T-cell (primary cell): ENCODE measurements around the gene PGBD2. TPM values are rescaled to one million over a fixed set of nuclear protein-coding genes. Genes with fewer than 3 reads are reported as not detected.
"Not testable (repeated sequence)": the region's sequence is repeated elsewhere in the genome, so short reads cannot be mapped to it uniquely, and the experiment has no call there.

Experiments
- ATAC-seq, 4 experiments: fragments of 200-7000 bp in 3 of 4; fragments of 150-1000 bp in 1 of 4; cut with Tn5 transposase; replicated peaks in 1 of 4; 1 replicate in 3 of 4; 2 replicates in 1 of 4; pipeline ENCODE4 v1.10.0; 2021; ENCODE audit warnings: moderate library complexity in 3 of 4, mild to moderate bottlenecking in 2 of 4, moderate number of reproducible peaks in 1 of 4
- CTCF ChIA-PET, 2 donors: fragments of 300-600 bp; sonication (Branson Sonifier 250); formaldehyde crosslinking; loops; one replicate each; lab custom pipeline; 2022; ENCODE audit warnings: antibody characterized with exemption in 2 of 2; lab: Charles Lee
- POLR2A ChIA-PET, 2 donors: fragments of 300-600 bp; sonication (Branson Sonifier 250); formaldehyde crosslinking; loops; one replicate each; lab custom pipeline; 2022; ENCODE audit warnings: antibody characterized with exemption in 2 of 2; lab: Charles Lee
- DNase-seq, 35 experiments: peaks; one replicate each; pipeline versions ENCODE4 v3.0.0 to v3.0.0-alpha.2; 2013 to 2023
- H3K27ac ChIP-seq: one replicate; pipeline ENCODE4 v1.5.1; 2013; ENCODE audit warnings: low read length
- H3K27me3 ChIP-seq, 2 experiments: replicated peaks in 1 of 2; 1 replicate in 1 of 2; 2 replicates in 1 of 2; pipeline versions ENCODE4 v1.6.1 to v1.7.0; 2013; ENCODE audit warnings: low read length in 1 of 2, mixed read lengths in 1 of 2; ENCODE audit not compliant: control insufficient read depth in 2 of 2, insufficient read depth in 2 of 2; ENCODE audit errors: extremely low read depth in 1 of 2
- H3K36me3 ChIP-seq, 2 donors: 1 replicate in 1 of 2; 2 replicates in 1 of 2; pipeline versions ENCODE4 v1.6.1 to v1.7.0; 2013; ENCODE audit warnings: low read length in 1 of 2; ENCODE audit not compliant: control insufficient read depth in 2 of 2, insufficient read depth in 1 of 2; ENCODE audit errors: extremely low read depth in 1 of 2
- H3K4me1 ChIP-seq, 2 experiments: 1 replicate in 1 of 2; 2 replicates in 1 of 2; pipeline versions ENCODE4 v1.6.1 to v1.7.0; 2013; ENCODE audit warnings: low read length in 2 of 2, mixed read lengths in 1 of 2; ENCODE audit not compliant: insufficient read depth in 2 of 2, control insufficient read depth in 1 of 2; ENCODE audit errors: extremely low read depth in 1 of 2
- H3K4me3 ChIP-seq, 2 donors: 1 replicate in 1 of 2; 2 replicates in 1 of 2; pipeline versions ENCODE4 v1.5.1 to v1.7.0; 2013; ENCODE audit warnings: mild to moderate bottlenecking in 2 of 2, low read length in 1 of 2, moderate library complexity in 1 of 2; ENCODE audit not compliant: control insufficient read depth in 1 of 2; ENCODE audit errors: extremely low read depth in 1 of 2
- H3K9me3 ChIP-seq: 2 replicates; pipeline ENCODE4 v1.7.0; 2013
- H3K27ac Mint-ChIP-seq, 2 donors: one replicate each; pipeline ENCODE4 v1.8.0; 2020 to 2021; ENCODE audit warnings: mild to moderate bottlenecking in 2 of 2, mixed read lengths in 2 of 2
- H3K27me3 Mint-ChIP-seq, 2 donors: one replicate each; pipeline ENCODE4 v1.8.0; 2021 to 2022; ENCODE audit warnings: mixed read lengths in 2 of 2
- H3K36me3 Mint-ChIP-seq: one replicate; pipeline ENCODE4 v1.8.0; 2021; ENCODE audit warnings: mixed read lengths
- H3K4me1 Mint-ChIP-seq, 3 donors: one replicate each; pipeline ENCODE4 v1.8.0; 2020 to 2022; ENCODE audit warnings: mixed read lengths in 3 of 3, mild to moderate bottlenecking in 1 of 3
- H3K4me3 Mint-ChIP-seq, 3 donors: one replicate each; pipeline ENCODE4 v1.8.0; 2020 to 2022; ENCODE audit warnings: mild to moderate bottlenecking in 3 of 3, mixed read lengths in 3 of 3, moderate library complexity in 3 of 3
- H3K9me3 Mint-ChIP-seq, 3 donors: one replicate each; pipeline ENCODE4 v1.8.0; 2020 to 2022; ENCODE audit warnings: mixed read lengths in 3 of 3
- WGBS: methylation state at CpG from one replicate; pipeline ENCODE4 v1.1.5; 2013; ENCODE audit warnings: missing lambda C conversion rate; ENCODE audit not compliant: insufficient coverage; 5-methylcytosine and 5-hydroxymethylcytosine counted together
- total RNA-seq, 35 experiments: library from RNA in 6 of 35; stranded (reverse) in 6 of 35; fragments of 120-200 nt in 1 of 35; gene quantifications; one replicate each; pipeline versions ENCODE4 v1.2.1 to v1.2.4 and lab custom pipeline; 2013 to 2026

PGBD2 gene
- total RNA-seq, 5 donors from 2014 or later (not counting 1 experiment from before 2014, with no cell fraction given) = 5.0 to 15.8 (median 11.4) TPM

DNA sequence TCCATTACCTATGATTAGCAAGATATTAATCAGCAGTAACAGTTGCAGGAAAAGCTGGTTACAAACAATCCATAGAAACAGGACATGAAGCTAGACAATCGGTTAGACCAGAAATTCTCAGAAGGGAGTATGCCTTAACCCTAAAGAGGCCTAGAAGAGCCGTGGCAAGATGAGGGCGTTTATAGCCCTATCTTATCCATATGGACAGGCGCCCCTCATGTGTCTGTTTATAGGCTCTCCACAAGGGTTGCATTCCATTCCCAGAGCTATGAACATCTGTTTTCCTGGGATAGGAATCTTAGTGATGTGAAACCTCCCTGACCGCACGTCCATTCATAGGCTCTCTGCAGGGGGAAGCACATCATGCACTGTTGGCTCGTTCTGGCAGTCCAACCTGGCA is 23.6 kb upstream of the PGBD2 start:
- H3K27me3 ChIP-seq, POLR2A ChIA-PET, H3K4me1 Mint-ChIP-seq, H3K36me3 Mint-ChIP-seq, H3K9me3 ChIP-seq, H3K4me3 Mint-ChIP-seq, DNase-seq, H3K4me3 ChIP-seq, H3K4me1 ChIP-seq, H3K9me3 Mint-ChIP-seq, ATAC-seq, CTCF ChIA-PET, H3K36me3 ChIP-seq, H3K27ac Mint-ChIP-seq, H3K27me3 Mint-ChIP-seq, H3K27ac ChIP-seq: not testable (repeated sequence)
- WGBS = no CpG with 5 or more reads among the region's 7 CpGs

DNA sequence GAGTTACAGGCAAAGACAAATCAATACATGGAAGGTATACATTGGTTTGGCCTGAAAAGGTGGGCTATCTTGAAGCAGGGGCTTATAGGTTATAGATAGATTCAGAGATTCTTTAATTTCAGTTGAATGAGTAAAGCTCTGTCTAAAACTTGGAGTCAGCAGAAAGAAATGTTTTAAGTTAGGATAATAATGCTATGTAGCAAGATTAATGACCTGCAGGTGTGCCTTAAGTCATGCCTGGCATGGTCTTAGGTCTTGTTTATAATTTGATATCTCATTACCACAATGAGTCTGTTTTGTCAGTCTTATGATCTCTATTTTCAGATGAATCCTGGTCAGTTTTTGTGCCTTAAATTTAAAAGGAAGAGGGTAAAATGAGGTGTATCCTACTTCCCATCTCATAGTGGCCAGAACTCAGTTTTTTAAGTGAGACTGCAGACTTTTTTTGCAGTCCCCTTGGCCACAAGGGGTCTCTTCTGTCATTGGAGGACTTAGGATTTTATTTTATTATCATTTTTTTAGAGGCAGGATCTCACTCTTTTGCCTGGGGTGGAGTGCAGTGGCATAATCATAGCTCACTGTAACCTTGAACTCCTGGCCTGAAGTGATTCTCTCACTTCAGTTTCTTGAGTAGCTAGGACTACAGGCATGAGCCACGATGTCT is 21.3 kb upstream of the PGBD2 start:
- H3K36me3 ChIP-seq = no peaks in the 10 kb centered on the region
- CTCF ChIA-PET = no interaction called here
- DNase-seq (no peak), ATAC-seq (no peak)
- Mint-ChIP-seq H3K4me1 (no peaks in the 10 kb centered on the region), H3K4me3 (no peak overlapping the region), H3K9me3 (no peaks in the 10 kb centered on the region), H3K27me3 (no peaks in the 10 kb centered on the region), H3K36me3 (no peaks in the 10 kb centered on the region), H3K27ac (no peak overlapping the region)
- H3K4me1 ChIP-seq = no peaks in the 10 kb centered on the region
- H3K4me3 ChIP-seq = no peak overlapping the region
- H3K27me3 ChIP-seq = no peaks in the 10 kb centered on the region
- no CpG with 5 or more reads among the region's 1 CpG for WGBS
- H3K27ac ChIP-seq = no peak overlapping the region
- POLR2A ChIA-PET = interaction anchor here in 1 of 2 donors (0.6 kb wide), 1 partner anchor 22 kb away, joined by 3 read pairs; no protein-coding TSS in a partner anchor
- no peaks in the 10 kb centered on the region for H3K9me3 ChIP-seq

DNA sequence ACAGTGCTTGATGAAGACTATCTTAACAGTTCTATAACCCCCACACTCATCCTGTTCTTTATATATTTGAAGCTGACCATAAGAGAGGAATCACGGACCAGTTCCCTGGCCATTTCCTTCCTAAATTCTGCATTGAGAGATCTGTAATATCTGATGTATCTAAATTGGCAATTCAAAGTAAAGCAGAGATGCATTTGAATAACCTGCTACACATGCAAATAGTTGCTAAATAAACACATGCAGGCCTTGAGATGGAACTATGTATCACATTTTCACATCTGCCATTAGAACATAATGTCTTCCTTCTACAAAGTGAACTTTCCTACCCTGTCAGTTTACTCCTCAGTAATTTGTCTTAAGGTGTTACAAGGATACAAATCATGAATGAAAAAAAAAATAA is 20.4 kb upstream of the PGBD2 start:
- ChIA-PET POLR2A (no interaction called here), CTCF (no interaction called here)
- WGBS = no CpG with 5 or more reads among the region's 1 CpG
- no peaks in the 10 kb centered on the region for H3K9me3 Mint-ChIP-seq
- no peak overlapping the region for H3K4me3 Mint-ChIP-seq
- peaks cover 4 to 5% of the 10 kb centered on the region in 2 donors for H3K27me3 Mint-ChIP-seq
- H3K9me3 ChIP-seq = no peaks in the 10 kb centered on the region
- no peaks in the 10 kb centered on the region for H3K36me3 ChIP-seq
- H3K27ac Mint-ChIP-seq = no peak overlapping the region
- no peak for ATAC-seq
- no peak overlapping the region for H3K27ac ChIP-seq
- H3K36me3 Mint-ChIP-seq = no peaks in the 10 kb centered on the region
- no peaks in the 10 kb centered on the region for H3K4me1 Mint-ChIP-seq
- peaks cover 0 to 5% of the 10 kb centered on the region in 2 experiments for H3K27me3 ChIP-seq
- DNase-seq = no peak
- H3K4me3 ChIP-seq = no peak overlapping the region
- H3K4me1 ChIP-seq = no peaks in the 10 kb centered on the region

DNA sequence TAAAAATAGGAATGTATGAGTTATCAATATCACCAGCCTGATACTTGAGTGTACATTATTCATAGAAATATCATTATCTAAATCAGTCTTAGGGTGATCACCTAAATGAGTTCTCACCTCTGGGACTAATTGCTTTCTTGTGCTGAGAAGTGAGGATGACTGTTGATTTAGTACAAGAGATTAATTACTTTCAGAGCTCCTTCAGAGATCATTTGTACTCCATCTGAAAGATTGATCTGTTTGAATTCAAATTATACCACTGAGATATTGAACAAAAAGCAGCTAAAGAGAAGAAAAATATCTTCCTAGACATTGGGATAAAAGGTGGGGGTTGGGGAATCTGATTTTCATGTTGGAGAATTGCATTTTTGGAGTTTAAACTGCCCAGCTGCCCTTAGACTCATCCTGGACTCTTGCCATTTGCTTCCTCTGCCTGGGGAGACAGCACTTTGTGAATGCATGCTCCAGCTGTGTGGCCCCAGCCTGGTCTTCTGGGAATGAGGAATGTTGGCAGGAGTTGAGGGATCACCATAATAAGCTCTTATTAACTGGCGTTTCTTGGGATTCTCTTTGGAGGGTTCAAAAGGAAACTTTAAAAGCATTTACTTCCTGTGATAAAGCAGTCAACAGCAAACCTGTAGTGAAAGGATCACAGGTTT is 19.7 kb upstream of the PGBD2 start:
- no peaks in the 10 kb centered on the region for H3K9me3 ChIP-seq
- Mint-ChIP-seq H3K27me3 (peaks cover 10 to 11% of the 10 kb centered on the region in 2 donors), H3K27ac (no peak overlapping the region), H3K9me3 (no peaks in the 10 kb centered on the region), H3K36me3 (no peaks in the 10 kb centered on the region), H3K4me1 (no peaks in the 10 kb centered on the region), H3K4me3 (no peak overlapping the region)
- no peak for DNase-seq
- WGBS = no CpG with 5 or more reads among the region's 1 CpG
- CTCF ChIA-PET = no interaction called here
- H3K27ac ChIP-seq = no peak overlapping the region
- POLR2A ChIA-PET = interaction anchor here in 1 of 2 donors (0.6 kb wide), 1 partner anchor 67 kb away, joined by 4 read pairs; no protein-coding TSS in a partner anchor
- H3K27me3 ChIP-seq = peaks cover 0 to 10% of the 10 kb centered on the region in 2 experiments
- no peak overlapping the region for H3K4me3 ChIP-seq
- no peak for ATAC-seq
- no peaks in the 10 kb centered on the region for H3K36me3 ChIP-seq
- no peaks in the 10 kb centered on the region for H3K4me1 ChIP-seq

DNA sequence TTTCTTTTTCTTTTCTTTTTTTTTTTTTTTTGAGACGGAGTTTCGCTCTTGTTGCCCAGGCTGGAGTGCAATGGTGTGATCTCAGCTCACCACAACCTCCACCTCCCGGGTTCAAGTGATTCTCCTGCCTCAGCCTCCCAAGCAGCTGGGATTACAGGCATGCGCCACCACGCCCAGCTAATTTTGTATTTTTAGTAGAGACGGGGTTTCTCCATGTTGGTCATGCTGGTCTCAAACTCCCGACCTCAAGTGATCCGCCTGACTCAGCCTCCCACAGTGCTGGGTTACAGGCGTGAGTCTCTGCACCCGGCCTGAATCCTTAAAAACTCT is 16.2 kb upstream of the PGBD2 start:
- peaks cover 0 to 13% of the 10 kb centered on the region in 2 experiments for H3K27me3 ChIP-seq
- POLR2A ChIA-PET, H3K4me3 ChIP-seq, H3K27ac ChIP-seq, H3K4me1 ChIP-seq, H3K36me3 ChIP-seq, H3K9me3 ChIP-seq, ATAC-seq, DNase-seq, H3K9me3 Mint-ChIP-seq, H3K4me1 Mint-ChIP-seq, H3K4me3 Mint-ChIP-seq, H3K27ac Mint-ChIP-seq, H3K36me3 Mint-ChIP-seq: not testable (repeated sequence)
- CTCF ChIA-PET = interaction anchor here in 1 of 2 donors (0.6 kb wide), 1 partner anchor 1143 kb away, joined by 4 read pairs; no protein-coding TSS in a partner anchor
- 100% methylated on average over 2 of the region's 10 CpGs for WGBS
- H3K27me3 Mint-ChIP-seq = peaks cover 14 to 20% of the 10 kb centered on the region in 2 donors

DNA sequence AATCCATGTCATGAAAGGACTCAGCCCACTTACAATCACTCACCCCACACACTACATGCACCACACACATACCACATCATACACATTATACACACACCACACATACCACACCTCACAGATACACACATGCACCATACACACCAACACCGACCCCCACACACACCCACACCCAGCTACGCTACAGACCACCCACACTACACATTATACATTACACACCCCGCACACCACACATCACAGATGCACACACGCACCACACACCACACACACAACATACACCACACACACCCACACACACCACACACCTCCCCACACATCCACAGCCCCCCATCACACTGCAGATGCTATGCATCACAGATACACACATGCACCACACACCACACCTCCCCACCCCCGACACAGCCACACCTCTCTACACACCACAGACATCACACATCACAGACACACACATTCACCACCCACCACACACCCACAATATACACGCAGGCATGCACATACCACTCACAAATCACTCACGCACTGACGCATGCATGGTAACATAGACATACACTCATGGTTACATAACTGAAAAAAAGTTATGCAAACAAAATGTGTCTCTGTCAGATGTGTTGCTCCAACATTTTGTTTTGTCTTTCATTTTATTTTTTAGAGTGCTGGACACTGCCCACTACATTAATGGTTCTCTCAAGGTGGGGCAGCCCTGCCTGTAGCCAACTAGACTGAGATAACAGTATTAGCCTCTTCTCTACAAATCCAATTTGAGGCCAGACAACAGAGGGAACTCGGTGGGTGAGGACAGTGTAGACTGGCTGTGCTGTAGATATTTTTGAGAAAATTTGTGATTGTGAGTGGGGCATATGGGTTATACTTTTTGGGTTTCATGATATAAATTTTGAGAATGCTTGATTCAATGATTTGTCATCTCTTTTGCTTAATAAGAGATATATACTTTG is 15.2 kb upstream of the PGBD2 start:
- Mint-ChIP-seq H3K36me3 (no peaks in the 10 kb centered on the region), H3K4me3 (no peak overlapping the region), H3K27ac (no peak overlapping the region), H3K9me3 (no peaks in the 10 kb centered on the region), H3K4me1 (no peaks in the 10 kb centered on the region), H3K27me3 (peaks cover 21 to 22% of the 10 kb centered on the region in 2 donors)
- H3K4me3 ChIP-seq = no peak overlapping the region
- no peaks in the 10 kb centered on the region for H3K36me3 ChIP-seq
- no peaks in the 10 kb centered on the region for H3K4me1 ChIP-seq
- ChIA-PET POLR2A (no interaction called here), CTCF (no interaction called here)
- no peak for ATAC-seq
- 65% methylated on average over 7 of the region's 9 CpGs for WGBS
- no peak for DNase-seq
- no peak overlapping the region for H3K27ac ChIP-seq
- no peaks in the 10 kb centered on the region for H3K9me3 ChIP-seq
- H3K27me3 ChIP-seq = peaks cover 0 to 17% of the 10 kb centered on the region in 2 experiments
